Measurements from ENCODE around the gene TSPEAR. TPM values are rescaled to one million over a fixed set of nuclear protein-coding genes. Genes with fewer than 3 reads are reported as not detected.

TSPEAR gene
- total and polyA plus RNA-seq, 9 of the 15 experiments (the other 6 are each of a cell fraction or from before 2014, with no cell fraction given): not detected

DNA sequence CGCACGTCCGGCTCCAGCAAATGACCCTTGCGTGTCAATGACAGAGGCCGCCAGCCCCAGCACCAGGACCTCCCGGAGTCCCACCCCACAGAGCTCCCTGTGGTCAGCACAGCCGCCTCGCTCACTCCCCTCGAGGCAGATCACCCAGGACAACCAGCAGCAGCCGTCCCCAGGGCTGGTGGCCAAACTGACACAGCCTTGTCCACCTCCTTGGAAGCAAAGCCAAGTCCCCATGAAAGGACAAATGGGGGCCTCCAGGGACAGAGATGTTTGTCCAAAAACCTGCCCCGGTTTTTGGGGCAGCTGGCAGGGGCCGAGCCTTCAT, 72.1 kb downstream of the TSPEAR start (continued):
- TF ChIP-seq RERE (CRISPR knock-in tag; IDR thresholded peaks at IDR 0.05; ENCODE audit: borderline replicate concordance) (no peak), CCNT2 (IDR thresholded peaks at IDR 0.05; ENCODE audit: borderline replicate concordance, extremely low read depth, insufficient read length, low read depth, low read length) (no peak), ZNF77 (CRISPR knock-in tag; IDR thresholded peaks at IDR 0.05) (no peak), FOS (IDR thresholded peaks at IDR 0.05; ENCODE audit: extremely low read depth, insufficient read length) (no peak), CHCHD3 (CRISPR knock-in tag; IDR thresholded peaks at IDR 0.05) (no peak), FIP1L1 (IDR thresholded peaks at IDR 0.05; ENCODE audit: low read depth, low read length, poor library complexity, severe bottlenecking) (no peak), MCM5 (IDR thresholded peaks at IDR 0.05; ENCODE audit: low read depth) (no peak), DACH1 (IDR thresholded peaks at IDR 0.05; ENCODE audit: partially characterized antibody) (no peak), SAFB (IDR thresholded peaks at IDR 0.05; ENCODE audit: borderline replicate concordance, low read depth, low read length) (no peak), OTX1 (CRISPR knock-in tag; IDR thresholded peaks at IDR 0.05) (no peak), ARID4B (CRISPR knock-in tag; IDR thresholded peaks at IDR 0.05) (no peak), NBN (IDR thresholded peaks at IDR 0.05; ENCODE audit: low read depth) (no peak), SETDB1 (IDR thresholded peaks at IDR 0.05; ENCODE audit: low read length) (no peak), TAF1 (IDR thresholded peaks at IDR 0.05; ENCODE audit: control insufficient read depth, extremely low read depth, insufficient read depth, low read length, severe bottlenecking) (no peak)
